Stimulated activated CD4-positive, alpha-beta T cell treated with anti-CD3 and anti-CD28 coated beads, Interleukin-4, amount 100 ng/mL, for 48 hours (primary cell): ENCODE results near the gene PTPRK.

Experiments
- DNase-seq, 2 donors: peaks; one replicate each; pipeline ENCODE4 v3.0.0-alpha.2; 2020; ENCODE audit warnings: low read depth in 2 of 2

Gene PTPRK

DNA sequence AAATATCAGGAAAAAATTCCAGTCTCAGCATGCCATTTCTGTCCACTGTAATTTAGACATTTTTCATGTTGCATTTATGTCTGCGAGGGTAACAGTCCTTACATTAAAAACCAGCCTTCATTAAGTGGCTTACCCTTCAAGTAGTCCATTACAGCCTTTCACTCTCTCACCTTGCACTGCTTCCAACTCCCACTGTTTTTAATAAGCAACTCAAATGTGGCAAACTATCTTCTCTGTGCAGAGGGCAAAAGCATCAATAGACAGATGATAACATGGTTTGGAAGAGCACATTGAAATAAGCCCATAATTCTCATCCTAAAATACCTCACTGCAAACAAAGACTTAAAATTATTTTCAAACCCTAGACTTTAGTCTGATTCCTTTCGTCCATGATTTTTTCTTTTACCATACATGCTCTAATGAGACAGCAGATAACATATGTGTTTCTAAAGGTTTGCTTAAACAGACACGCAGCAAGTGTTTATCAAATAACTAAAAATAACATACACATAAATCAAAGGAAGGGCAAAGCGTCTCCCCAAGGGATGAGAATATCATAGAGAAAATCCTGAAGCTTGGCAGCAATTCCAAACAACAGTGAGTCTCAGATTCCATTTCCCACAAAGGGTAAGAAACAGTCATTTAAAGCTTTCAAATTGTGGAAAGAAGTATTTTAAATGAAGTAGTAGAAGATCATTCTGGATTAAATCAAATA lies 130.4 kb downstream of the PTPRK start:
- DNase-seq = no peak

DNA sequence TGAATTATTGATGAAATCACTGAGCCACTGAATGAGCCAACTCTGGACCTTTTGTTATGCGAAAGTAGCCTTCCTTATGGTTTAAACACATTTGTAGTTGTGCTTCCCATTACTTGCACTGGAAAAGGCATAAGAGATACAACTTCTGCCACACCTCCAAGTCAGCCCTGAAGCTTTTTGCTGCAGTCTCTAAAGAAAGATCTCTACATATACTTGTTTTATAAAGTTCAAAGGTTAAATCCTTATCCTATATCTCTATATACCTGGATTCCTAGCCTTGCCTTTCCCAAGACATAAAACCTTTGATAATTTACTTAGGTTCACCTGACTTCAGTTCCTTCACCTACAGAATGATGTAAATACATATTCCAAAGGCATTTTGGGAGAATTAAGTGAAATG lies 132.0 kb downstream of the PTPRK start:
- DNase-seq = no peak

GRCh38 chr6:128380891-128381290 lies 139.5 kb downstream of the PTPRK start:
- no peak for DNase-seq

DNA sequence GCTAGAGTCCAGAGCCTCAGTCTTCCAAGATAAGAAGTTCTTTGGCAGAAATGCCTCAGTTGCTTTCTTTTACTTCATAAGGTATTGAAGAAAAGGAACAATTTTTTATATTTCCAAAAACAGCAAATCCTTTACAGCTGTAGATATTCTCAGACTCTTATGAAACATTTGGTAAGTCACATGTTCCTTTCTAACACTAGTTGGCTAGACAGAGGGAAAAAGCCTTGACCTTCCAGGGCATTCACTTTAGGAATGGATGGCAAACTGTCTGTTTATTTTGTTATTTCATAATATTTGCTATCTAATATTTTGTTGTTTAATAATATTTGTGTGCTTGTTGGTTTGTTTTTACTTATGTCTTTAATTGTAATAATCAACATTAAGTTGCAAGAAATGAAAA lies 140.8 kb downstream of the PTPRK start:
- no peak for DNase-seq

GRCh38 chr6:128376952-128377503 lies 143.4 kb downstream of the PTPRK start:
- DNase-seq = no peak

DNA sequence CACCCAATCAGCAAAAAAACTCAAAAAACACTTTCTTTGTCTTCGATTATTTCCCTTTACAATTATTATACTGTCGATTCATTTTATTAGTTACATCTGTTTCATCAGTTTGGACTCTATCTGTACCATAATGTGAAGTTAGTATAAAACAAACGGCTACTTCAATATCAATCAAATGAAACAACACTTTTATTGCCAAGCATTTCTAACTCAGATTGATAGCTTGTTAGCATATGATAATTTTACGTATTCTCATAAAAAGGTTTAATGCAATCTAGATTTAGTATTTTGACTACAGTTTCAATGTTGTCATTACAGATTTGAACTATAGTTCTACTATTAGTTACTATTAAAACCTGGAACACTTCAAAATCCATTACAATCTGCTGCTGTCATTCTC lies 149.3 kb downstream of the PTPRK start:
- DNase-seq = no peak

DNA sequence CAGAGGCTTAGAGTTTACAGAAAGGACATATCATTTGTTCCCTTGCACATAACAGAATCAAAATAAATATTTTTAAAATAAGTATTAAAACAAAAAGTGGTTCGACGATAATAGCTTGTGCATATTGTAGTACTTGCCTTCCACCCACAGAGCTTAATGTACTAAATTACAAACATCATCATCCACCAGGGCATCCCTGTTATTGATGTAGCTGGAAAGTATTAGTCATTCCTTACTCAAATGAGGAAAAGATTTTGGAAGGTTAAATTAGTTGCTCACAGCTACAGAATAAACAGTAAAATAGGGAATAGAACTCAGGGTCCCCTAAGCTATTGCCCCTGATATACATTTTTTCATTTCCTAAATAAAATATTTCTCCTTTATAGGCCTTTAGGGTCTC lies 150.3 kb downstream of the PTPRK start:
- no peak for DNase-seq

DNA sequence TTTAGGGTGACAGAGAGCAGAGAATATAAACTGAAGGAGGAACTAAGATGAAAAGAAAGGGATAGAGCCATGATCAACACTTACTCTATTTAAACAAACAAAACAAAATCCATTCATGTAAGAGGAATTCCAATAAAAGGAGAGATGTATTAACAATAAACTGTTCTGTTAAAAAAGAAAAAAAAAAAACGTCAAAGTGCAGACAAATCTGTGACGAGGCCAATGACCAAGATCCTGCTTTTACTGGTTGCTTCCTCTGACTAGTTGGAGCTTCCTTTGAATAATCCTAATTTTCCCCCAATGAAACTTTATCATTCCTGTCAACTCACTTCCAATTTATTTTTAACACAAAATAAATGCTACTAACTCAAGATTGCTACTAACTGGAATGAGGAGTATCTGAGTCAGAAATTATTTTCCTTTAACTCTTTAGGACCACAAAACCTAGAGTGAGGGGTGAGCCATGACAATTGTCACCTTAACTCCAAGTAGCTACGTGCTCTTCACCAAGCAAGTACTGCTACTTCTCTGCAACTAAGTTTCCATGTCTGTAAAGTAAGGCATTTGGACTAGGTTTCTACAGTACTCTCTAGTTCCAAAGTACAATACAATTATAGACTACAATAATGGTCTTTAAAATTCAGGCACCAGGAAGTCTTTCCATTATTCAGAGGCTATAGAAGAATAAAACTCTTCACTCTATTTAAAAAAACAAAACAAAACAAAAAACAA lies 152.0 kb downstream of the PTPRK start:
- no peak for DNase-seq

DNA sequence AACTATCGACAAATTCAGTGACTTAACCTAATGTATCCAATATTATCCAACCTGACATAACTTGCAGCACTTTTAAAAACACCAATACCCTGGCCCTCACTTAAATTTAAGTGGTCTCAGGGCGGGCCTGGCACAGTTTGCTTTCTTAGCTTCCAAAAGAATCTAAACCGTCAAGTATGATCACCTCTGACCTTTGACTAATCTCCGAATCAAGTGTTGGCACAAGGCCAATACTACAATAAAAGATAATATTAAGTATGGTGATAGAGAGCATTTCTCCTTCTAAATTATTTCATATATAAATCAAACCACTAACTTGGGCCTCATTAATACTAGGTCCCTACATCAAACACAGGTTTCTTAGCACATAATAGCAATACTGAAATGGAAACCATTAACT lies 153.0 kb downstream of the PTPRK start:
- no peak for DNase-seq

DNA sequence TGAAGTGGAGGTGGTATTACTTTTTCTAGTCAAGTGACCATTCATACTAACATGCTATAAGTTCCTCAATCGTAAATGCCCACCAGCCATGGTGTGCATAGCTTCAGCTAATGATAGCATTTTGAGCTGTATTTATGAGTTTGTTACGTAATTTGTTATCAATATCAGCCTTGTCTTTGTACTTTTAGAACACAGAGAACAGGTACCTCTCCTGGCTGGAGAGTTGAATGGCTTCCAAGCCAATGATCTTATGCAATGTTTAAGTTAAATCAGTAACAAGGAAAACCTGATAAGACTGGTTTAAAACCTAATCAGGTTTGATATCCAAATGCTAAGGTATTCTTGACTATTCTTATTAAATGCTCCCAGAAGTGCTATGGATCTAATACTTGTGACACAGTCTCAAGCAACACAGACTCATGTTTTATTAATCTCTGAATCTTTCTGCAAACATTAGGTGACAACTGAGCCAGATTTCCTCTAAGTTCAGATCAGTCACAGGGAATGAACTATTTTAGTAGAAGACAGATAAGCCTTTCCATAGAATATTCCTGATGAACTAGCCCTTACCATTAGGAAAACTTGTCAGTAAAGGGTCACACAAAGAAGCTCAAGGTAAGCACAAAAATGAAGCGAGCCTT lies 154.8 kb downstream of the PTPRK start:
- no peak for DNase-seq

GRCh38 chr6:128364766-128365519 lies 155.5 kb downstream of the PTPRK start:
- no peak for DNase-seq

DNA sequence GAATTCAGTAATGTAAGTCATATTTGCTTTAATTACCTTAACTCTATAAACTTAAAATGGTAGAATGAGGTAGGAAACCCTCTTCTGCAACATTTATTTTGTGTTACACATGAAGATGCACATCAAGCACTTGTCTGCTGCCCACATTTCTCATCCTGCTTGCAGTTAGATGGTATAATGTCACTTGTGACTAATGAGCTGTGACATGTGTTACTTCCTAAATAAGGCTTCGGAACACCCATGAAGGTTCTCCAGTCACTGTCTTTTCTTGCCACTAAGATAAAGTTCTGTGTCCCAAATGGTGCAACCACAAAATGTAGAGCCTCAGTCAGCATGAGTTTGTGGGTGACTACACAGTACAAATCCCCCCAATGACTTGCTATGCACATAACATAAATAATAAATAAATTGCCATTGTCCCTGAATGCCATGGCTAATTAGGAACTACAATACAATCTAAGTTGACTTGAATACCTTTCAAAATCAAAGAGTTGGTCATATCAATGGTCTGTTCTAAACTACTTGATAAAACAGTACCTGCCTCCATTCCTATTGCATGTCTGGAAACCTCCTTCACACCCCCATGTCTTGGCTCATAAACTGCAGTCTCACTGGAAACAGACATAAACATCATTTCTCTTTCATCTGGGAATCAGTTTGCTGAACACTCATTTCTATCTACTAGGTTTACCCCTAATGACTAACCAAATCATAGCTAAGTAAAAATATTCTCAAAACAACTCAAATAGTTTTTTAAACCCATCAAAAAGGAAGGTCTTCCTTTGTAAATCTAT lies 157.2 kb downstream of the PTPRK start:
- DNase-seq = no peak

- DNase-seq = no peak
Measured at GRCh38 chr6:128361378-128361777, 159.0 kb downstream of the PTPRK start.

DNA sequence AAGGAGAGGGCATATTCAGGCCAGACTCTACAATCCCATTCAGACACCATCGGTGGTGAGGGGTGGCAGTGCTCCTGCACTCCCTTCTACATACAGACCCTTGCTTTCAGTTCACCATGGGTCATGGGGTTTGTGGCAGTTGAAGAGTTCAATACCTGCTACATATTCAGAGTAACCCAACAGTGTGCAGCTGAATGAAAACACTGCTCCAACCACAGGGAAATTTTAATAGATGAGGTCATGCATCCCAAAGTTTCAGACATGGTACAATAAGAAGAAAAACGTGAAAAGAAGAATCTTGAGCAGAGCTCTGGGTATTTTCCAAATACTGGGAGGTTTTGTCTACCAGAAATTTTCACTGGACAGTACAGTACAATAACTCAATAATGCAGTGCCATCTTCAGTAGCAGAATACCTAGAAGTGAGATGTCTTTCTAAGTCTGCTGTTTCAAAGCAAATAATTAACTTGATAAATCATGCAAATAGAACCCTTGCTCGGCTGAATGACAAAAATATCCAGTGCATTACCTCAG lies 162.1 kb downstream of the PTPRK start:
- no peak for DNase-seq

DNA sequence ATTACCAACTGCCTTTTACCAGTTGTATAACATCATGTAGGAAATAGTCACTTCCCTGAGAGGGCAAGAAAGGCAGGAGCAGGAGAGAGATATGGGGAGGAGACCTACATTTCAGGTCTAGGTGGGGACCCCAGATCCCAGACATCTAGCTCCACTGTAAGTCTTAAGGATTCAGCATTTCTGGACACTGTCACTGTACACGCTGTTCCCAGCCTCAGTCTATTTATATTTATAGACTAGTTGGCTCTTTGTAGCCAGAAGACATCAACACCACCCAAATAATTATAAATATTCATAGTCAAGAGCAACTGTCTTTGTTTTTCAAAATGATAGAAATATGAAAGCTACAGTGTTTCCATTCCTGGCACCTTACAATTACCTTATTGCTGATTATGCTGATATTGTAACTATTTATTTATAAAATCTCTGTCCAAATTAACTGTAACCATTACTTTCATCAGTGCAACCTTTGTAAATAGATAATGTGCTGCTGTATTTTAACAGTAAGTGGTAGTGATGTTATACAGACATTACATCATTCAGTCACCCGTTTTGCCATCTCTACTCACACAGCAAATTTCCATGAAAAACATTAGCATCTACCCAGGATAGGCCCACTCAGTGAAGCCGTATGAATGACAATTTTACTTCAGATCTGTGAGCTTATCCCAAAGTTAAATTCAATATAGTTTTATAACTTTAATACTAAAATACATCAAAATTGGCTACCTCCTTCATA lies 162.8 kb downstream of the PTPRK start:
- DNase-seq = no peak

- no peak for DNase-seq
Measured at GRCh38 chr6:128352366-128352765, 168.0 kb downstream of the PTPRK start.

DNA sequence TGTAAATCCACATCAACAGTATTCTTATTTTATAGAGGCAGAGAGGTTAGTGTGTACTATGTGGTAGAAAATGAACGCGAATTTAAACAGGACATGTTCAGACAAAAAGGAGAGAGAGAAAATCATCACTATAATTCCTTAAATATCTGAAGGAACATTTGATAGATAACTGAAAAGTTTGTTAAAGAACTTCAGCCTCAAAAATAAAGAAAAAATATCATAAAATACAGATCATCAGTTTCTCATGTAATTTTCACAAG lies 169.2 kb downstream of the PTPRK start:
- DNase-seq = no peak

GRCh38 chr6:128350416-128351254 lies 169.8 kb downstream of the PTPRK start:
- DNase-seq = no peak

GRCh38 chr6:128347123-128347522 lies 173.3 kb downstream of the PTPRK start:
- DNase-seq = no peak

DNA sequence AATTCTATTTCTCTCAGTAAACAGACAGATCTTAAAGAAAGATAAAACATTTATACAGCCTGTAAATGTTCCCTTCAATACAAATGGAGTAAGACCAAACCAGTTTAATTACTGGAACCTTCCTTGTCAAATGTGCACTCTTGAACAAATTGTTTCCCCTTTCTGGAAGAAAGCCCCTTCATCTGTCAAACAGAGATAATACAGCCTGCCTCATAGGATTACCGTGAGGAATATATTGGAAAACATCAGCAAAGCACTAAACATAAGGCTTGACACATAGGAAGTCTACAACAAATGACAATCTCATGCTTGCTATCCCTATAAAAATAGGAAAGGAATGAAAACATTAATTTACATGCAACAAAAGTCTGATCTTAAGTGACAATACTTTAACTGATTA lies 173.8 kb downstream of the PTPRK start:
- DNase-seq = no peak
